ENCODE results near the gene DNASE1.

The DNASE1 gene

GRCh38 chr16:3645108-3645503, 9.4 kb upstream of the DNASE1 start:
- in situ Hi-C loops (cut with HindIII; ENCODE audit: low pct_ligation_motif_present, low sequenced_read_pairs) = no loop called here
- TF ChIP-seq CTCF (IDR thresholded peaks at IDR 0.05; ENCODE audit: low read depth, low read length, missing control alignments) = no peak
- no peak overlapping the region for H3K4me3 ChIP-seq (ENCODE audit: low read depth, low read length)

GRCh38 chr16:3645504-3646347, 8.8 kb upstream of the DNASE1 start:
- no peak for DNase-seq
- Histone ChIP-seq H3K27ac (no peak overlapping the region), H3K36me3 (replicated peaks) (no peaks in the 10 kb centered on the region), H3K27me3 (replicated peaks) (no peaks in the 10 kb centered on the region), H3K4me3 (ENCODE audit: low read depth, low read length) (no peak overlapping the region)
- no peak for TF ChIP-seq CTCF (IDR thresholded peaks at IDR 0.05; ENCODE audit: low read depth, low read length, missing control alignments)
- in situ Hi-C loops (cut with HindIII; ENCODE audit: low pct_ligation_motif_present, low sequenced_read_pairs) = no loop called here

More at GRCh38 chr16:3645108-3645503, 9.4 kb upstream of the DNASE1 start:
- no peak overlapping the region for H3K27ac ChIP-seq
- no peaks in the 10 kb centered on the region for H3K27me3 ChIP-seq (replicated peaks)
- DNase-seq = no peak
- H3K36me3 ChIP-seq (replicated peaks) = no peaks in the 10 kb centered on the region

GRCh38 chr16:3646348-3646920, 8.1 kb upstream of the DNASE1 start:
- in situ Hi-C loops (cut with HindIII; ENCODE audit: low pct_ligation_motif_present, low sequenced_read_pairs) = no loop called here

GRCh38 chr16:3650631-3651265, 3.7 kb upstream of the DNASE1 start:
- Histone ChIP-seq H3K36me3 (replicated peaks) (peaks cover 11% of the 10 kb centered on the region), H3K27ac (no peak overlapping the region), H3K27me3 (replicated peaks) (no peaks in the 10 kb centered on the region), H3K4me3 (ENCODE audit: low read depth, low read length) (no peak overlapping the region)
- no peak for TF ChIP-seq CTCF (IDR thresholded peaks at IDR 0.05; ENCODE audit: low read depth, low read length, missing control alignments)
- in situ Hi-C loops (cut with HindIII; ENCODE audit: low pct_ligation_motif_present, low sequenced_read_pairs) = no loop called here
- no peak for DNase-seq

More at GRCh38 chr16:3646348-3646920, 8.1 kb upstream of the DNASE1 start:
- DNase-seq = no peak
- no peaks in the 10 kb centered on the region for H3K27me3 ChIP-seq (replicated peaks)
- H3K36me3 ChIP-seq (replicated peaks) = no peaks in the 10 kb centered on the region
- TF ChIP-seq CTCF (IDR thresholded peaks at IDR 0.05; ENCODE audit: low read depth, low read length, missing control alignments) = no peak
- no peak overlapping the region for H3K27ac ChIP-seq
- H3K4me3 ChIP-seq (ENCODE audit: low read depth, low read length) = no peak overlapping the region

- DNase-seq = no peak
- H3K27ac ChIP-seq = no peak overlapping the region
Observed at GRCh38 chr16:3651461-3652372, 2.8 kb upstream of the DNASE1 start.

More at GRCh38 chr16:3651461-3652372, 2.8 kb upstream of the DNASE1 start:
- no peak for TF ChIP-seq CTCF (IDR thresholded peaks at IDR 0.05; ENCODE audit: low read depth, low read length, missing control alignments)
- H3K4me3 ChIP-seq (ENCODE audit: low read depth, low read length) = no peak overlapping the region
- in situ Hi-C loops (cut with HindIII; ENCODE audit: low pct_ligation_motif_present, low sequenced_read_pairs) = no loop called here
- no peaks in the 10 kb centered on the region for H3K27me3 ChIP-seq (replicated peaks)
- H3K36me3 ChIP-seq (replicated peaks) = peaks cover 18% of the 10 kb centered on the region

All from brain microvascular endothelial cell (primary cell).